PFSK-1 (cell line): ENCODE measurements around the gene DERA.

ENCODE experiments used
- FOXP2 ChIP-seq: optimal IDR thresholded peaks from 2 replicates; pipeline ENCODE3; 2011; ENCODE audit warnings: borderline replicate concordance, control low read depth, inconsistent platforms; ENCODE audit not compliant: insufficient read depth; ENCODE audit errors: extremely low read length, extremely low read depth
- POLR2AphosphoS5 ChIP-seq: IDR thresholded peaks from 2 replicates; pipeline ENCODE4 v1.6.1; 2012; ENCODE audit warnings: low read depth, mild to moderate bottlenecking, control low read depth, low read length, moderate library complexity
- SIN3A ChIP-seq: IDR thresholded peaks from 2 replicates; pipeline ENCODE4 v1.6.1; 2012; ENCODE audit warnings: mild to moderate bottlenecking, low read length, moderate library complexity, borderline replicate concordance; ENCODE audit not compliant: insufficient read depth
- TAF1 ChIP-seq: IDR thresholded peaks from 2 replicates; pipeline ENCODE4 v1.6.1; 2012; ENCODE audit warnings: low read length, control low read depth, borderline replicate concordance; ENCODE audit not compliant: insufficient read depth
- TF ChIP-seq, protein P1 (sequence below), 2 experiments: IDR thresholded peaks; 2 replicates each; pipeline versions ENCODE4 v1.6.1 to v1.8.0; 2011 to 2012; ENCODE audit warnings: low read depth in 2 of 2, low read length in 2 of 2, control low read depth in 1 of 2, inconsistent platforms in 1 of 2, mild to moderate bottlenecking in 1 of 2, moderate library complexity in 1 of 2; ENCODE audit not compliant: insufficient read depth in 1 of 2

DERA gene

DNA sequence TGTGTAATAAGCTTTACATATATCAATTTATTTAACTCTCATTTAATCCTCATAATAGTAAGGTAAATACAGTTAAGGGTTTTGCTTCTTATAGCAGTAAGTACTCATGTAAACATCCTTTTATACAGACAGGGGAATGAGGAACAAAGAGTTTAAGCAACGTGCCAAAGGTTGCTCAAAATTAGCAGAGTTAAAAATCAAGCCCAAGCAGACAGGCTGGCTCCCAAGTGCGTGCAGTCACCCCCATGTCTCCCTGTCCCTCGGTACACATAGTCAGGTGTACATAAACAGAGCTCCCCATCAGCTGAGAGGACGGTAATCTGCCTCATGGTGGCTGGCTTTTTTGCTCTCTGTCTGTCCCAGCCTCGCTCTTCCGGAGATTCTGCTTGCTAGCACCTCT lies 126.4 kb downstream of the DERA start:
- TF ChIP-seq POLR2AphosphoS5 (no peak), TAF1 (no peak), FOXP2 (no peak), SIN3A (no peak)
- TF ChIP-seq, protein P1, sequence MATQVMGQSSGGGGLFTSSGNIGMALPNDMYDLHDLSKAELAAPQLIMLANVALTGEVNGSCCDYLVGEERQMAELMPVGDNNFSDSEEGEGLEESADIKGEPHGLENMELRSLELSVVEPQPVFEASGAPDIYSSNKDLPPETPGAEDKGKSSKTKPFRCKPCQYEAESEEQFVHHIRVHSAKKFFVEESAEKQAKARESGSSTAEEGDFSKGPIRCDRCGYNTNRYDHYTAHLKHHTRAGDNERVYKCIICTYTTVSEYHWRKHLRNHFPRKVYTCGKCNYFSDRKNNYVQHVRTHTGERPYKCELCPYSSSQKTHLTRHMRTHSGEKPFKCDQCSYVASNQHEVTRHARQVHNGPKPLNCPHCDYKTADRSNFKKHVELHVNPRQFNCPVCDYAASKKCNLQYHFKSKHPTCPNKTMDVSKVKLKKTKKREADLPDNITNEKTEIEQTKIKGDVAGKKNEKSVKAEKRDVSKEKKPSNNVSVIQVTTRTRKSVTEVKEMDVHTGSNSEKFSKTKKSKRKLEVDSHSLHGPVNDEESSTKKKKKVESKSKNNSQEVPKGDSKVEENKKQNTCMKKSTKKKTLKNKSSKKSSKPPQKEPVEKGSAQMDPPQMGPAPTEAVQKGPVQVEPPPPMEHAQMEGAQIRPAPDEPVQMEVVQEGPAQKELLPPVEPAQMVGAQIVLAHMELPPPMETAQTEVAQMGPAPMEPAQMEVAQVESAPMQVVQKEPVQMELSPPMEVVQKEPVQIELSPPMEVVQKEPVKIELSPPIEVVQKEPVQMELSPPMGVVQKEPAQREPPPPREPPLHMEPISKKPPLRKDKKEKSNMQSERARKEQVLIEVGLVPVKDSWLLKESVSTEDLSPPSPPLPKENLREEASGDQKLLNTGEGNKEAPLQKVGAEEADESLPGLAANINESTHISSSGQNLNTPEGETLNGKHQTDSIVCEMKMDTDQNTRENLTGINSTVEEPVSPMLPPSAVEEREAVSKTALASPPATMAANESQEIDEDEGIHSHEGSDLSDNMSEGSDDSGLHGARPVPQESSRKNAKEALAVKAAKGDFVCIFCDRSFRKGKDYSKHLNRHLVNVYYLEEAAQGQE (IDR thresholded peaks at IDR 0.05; ENCODE audit: insufficient read depth in 1 of 2, low read depth in 2 of 2, low read length in 2 of 2): no peak

DNA sequence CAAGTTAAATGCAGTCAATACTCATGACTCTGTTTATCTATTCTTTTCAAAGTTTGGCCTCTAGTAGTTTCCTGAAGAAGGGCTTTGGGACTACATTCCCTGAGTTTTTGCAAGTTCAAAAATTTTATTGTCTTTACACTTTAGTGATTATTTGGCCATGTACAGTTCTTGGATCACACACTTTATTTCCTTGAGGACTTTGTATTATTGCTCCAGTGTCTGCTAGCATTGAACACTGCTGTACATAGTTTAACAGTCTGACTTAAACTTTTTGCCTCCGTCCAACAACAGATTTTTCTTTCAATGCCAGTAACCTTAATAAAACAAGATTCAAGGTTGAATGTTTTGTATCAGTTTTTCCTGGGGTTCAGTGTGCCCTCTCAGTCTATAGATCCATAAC lies 132.3 kb downstream of the DERA start:
- TF ChIP-seq POLR2AphosphoS5: no peak
- TF ChIP-seq TAF1: no peak
- TF ChIP-seq FOXP2: no peak
- TF ChIP-seq SIN3A: no peak
- TF ChIP-seq, protein P1 (IDR thresholded peaks at IDR 0.05; ENCODE audit: insufficient read depth in 1 of 2, low read depth in 2 of 2, low read length in 2 of 2): no peak

DNA sequence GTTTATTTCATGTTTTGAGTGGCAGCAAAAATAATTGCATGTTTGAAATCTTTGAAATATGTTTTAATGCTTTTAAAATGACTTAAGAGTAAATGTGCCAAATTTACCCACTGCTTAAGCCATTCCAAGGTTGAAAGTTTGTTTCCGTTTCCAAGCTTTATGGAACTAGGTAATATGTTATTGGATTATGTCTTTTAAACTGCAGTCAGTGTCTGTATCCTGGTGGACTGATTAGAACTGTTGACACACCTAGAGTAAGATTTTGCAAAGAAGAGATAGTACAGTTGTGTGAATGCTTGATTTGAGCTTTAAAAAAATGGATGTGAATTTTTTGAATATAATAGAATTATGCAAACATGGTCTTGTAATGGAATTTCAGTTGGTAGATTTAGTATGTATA lies 135.1 kb downstream of the DERA start:
- TF ChIP-seq POLR2AphosphoS5 (no peak), TAF1 (no peak), FOXP2 (no peak), SIN3A (no peak)
- TF ChIP-seq, protein P1 (IDR thresholded peaks at IDR 0.05; ENCODE audit: insufficient read depth in 1 of 2, low read depth in 2 of 2, low read length in 2 of 2): no peak

DNA sequence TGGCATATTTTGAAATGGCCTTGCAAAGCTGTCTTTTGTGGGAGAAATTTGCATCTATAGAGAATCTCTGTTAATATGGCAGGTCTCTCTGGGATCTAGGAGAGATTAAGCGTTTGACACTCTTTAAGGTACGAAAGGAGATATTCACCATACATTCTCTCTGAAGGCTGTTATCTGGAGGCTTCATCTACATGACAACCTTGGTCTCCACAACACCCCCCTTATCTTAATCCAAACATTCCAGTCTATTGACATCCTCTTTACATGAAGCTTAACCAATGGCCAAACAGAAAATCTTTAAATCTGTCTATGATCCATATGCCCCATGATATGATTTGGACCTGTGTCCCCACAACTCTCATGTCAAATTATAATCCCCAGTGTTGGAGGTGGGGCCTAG lies 137.4 kb downstream of the DERA start:
- no peak for TF ChIP-seq FOXP2

DNA sequence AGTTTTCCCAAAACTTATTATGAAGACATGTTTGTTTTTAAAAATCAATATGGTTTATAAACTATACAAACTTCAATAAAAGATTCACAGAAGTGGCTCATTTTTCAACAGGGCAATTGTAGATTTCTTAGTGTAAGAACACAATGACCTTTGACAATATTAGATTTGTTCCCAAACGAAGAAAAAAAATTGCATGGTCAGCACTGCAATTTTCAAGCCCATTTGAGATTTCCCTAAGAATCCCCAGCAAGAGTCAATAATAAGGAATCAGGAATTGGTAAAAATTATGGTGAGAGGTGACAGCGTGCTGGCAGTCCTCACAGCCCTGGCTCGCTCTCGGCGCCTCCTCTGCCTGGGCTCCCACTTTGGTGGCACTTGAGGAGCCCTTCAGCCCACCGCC lies 145.8 kb downstream of the DERA start:
- TF ChIP-seq POLR2AphosphoS5 (no peak), FOXP2 (no peak), TAF1 (no peak), SIN3A (no peak)
- TF ChIP-seq, protein P1 (IDR thresholded peaks at IDR 0.05; ENCODE audit: insufficient read depth in 1 of 2, low read depth in 2 of 2, low read length in 2 of 2): no peak
